PFSK-1 (cell line): Measurements from ENCODE around the gene COX14.

Experiments
- FOXP2 ChIP-seq: optimal IDR thresholded peaks from 2 replicates; pipeline ENCODE3; 2011; ENCODE audit warnings: borderline replicate concordance, control low read depth, inconsistent platforms; ENCODE audit not compliant: insufficient read depth; ENCODE audit errors: extremely low read length, extremely low read depth
- POLR2AphosphoS5 ChIP-seq: IDR thresholded peaks from 2 replicates; pipeline ENCODE4 v1.6.1; 2012; ENCODE audit warnings: low read depth, mild to moderate bottlenecking, control low read depth, low read length, moderate library complexity
- SIN3A ChIP-seq: IDR thresholded peaks from 2 replicates; pipeline ENCODE4 v1.6.1; 2012; ENCODE audit warnings: mild to moderate bottlenecking, low read length, moderate library complexity, borderline replicate concordance; ENCODE audit not compliant: insufficient read depth
- TAF1 ChIP-seq: IDR thresholded peaks from 2 replicates; pipeline ENCODE4 v1.6.1; 2012; ENCODE audit warnings: low read length, control low read depth, borderline replicate concordance; ENCODE audit not compliant: insufficient read depth
- TF ChIP-seq, protein P1 (sequence below), 2 experiments: IDR thresholded peaks; 2 replicates each; pipeline versions ENCODE4 v1.6.1 to v1.8.0; 2011 to 2012; ENCODE audit warnings: low read depth in 2 of 2, low read length in 2 of 2, control low read depth in 1 of 2, inconsistent platforms in 1 of 2, mild to moderate bottlenecking in 1 of 2, moderate library complexity in 1 of 2; ENCODE audit not compliant: insufficient read depth in 1 of 2

Gene COX14

DNA sequence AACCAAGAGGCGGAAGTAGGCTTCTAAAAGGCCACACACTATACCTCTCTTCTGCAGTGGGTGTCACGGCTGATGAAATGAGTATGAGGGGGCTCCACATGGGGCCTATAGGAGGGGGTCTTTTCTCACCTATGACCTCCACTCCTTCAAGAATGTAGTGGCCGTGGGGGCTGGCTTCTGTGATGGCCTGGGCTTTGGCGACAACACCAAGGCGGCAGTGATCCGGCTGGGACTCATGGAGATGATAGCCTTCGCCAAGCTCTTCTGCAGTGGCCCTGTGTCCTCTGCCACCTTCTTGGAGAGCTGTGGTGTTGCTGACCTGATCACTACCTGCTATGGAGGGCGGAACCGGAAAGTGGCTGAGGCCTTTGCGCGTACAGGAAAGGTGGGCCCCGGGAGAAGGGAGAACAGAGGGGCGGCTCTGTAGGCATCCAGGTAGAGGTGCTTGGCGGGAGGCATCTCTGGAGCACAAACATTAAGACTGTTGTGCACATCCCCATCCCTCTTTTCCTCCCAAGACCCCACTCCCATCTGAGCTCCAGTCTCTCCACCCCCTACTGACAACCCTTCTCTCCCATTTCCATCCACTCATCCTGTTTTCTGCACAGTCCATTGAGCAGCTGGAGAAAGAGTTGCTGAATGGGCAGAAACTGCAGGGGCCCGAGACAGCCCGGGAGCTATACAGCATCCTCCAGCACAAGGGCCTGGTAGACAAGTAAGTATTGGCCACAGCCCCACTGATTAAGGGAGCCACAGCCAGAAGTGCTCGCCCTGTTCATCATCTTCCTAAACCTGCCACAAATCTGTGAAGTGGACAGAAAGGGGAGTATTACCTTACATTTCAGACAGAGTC is 4.4 kb upstream of the COX14 start:
- TF ChIP-seq, protein P1, sequence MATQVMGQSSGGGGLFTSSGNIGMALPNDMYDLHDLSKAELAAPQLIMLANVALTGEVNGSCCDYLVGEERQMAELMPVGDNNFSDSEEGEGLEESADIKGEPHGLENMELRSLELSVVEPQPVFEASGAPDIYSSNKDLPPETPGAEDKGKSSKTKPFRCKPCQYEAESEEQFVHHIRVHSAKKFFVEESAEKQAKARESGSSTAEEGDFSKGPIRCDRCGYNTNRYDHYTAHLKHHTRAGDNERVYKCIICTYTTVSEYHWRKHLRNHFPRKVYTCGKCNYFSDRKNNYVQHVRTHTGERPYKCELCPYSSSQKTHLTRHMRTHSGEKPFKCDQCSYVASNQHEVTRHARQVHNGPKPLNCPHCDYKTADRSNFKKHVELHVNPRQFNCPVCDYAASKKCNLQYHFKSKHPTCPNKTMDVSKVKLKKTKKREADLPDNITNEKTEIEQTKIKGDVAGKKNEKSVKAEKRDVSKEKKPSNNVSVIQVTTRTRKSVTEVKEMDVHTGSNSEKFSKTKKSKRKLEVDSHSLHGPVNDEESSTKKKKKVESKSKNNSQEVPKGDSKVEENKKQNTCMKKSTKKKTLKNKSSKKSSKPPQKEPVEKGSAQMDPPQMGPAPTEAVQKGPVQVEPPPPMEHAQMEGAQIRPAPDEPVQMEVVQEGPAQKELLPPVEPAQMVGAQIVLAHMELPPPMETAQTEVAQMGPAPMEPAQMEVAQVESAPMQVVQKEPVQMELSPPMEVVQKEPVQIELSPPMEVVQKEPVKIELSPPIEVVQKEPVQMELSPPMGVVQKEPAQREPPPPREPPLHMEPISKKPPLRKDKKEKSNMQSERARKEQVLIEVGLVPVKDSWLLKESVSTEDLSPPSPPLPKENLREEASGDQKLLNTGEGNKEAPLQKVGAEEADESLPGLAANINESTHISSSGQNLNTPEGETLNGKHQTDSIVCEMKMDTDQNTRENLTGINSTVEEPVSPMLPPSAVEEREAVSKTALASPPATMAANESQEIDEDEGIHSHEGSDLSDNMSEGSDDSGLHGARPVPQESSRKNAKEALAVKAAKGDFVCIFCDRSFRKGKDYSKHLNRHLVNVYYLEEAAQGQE (IDR thresholded peaks at IDR 0.05; ENCODE audit: insufficient read depth in 1 of 2, low read depth in 2 of 2, low read length in 2 of 2): no peak
- TF ChIP-seq FOXP2 (no peak), SIN3A (no peak), TAF1 (no peak), POLR2AphosphoS5 (no peak)

DNA sequence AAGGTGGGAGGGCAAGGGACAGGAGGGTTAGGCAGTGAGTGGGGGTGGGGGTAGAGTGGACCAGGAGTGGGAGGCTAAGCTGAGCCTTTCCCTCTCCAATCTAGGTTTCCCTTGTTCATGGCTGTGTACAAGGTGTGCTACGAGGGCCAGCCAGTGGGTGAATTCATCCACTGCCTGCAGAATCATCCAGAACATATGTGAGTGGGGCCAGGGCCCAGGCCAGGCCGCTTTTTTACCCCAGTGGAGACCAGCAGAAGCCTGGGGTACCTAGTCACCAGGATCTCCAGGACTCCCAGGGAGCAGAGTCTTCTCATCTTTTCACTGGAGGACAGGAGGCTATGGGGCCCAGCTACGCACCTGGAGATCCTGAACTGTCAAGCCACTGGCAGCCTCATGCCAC is 2.7 kb upstream of the COX14 start:
- TF ChIP-seq, protein P1 (IDR thresholded peaks at IDR 0.05; ENCODE audit: insufficient read depth in 1 of 2, low read depth in 2 of 2, low read length in 2 of 2): no peak
- TF ChIP-seq TAF1 (no peak), FOXP2 (no peak), POLR2AphosphoS5 (no peak), SIN3A (no peak)

DNA sequence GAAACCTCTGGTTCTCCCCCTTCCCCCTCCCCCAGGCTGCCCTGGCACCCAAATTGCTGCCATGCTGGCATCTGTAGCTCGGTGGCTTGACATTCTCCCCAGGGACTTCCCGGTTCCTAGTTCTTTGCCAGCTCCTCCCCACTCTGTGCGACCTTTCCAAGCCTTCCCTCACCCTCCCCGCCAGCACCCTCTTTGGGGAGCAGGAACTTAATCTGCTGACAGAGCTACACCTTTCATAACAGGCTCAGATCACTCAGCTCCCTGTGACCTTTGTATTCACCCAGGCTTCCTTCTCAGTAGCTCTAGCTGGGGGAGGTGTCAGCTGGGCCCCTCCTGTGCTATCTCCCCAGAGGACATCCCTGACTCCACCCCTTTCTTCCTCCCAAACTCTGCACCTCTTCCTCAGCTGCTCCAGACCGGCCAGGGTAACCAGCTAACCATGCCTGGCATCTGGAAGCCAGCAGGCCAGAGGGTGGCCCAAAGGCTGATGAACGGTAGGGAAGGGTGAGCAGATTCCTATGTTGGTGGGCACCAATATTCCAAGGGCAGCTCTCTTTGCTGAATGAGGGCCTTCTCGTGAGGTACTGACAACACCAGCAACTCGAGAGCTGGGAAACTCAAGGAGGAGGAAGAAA is 1.8 kb upstream of the COX14 start:
- no peak for TF ChIP-seq SIN3A
- TF ChIP-seq TAF1: no peak
- TF ChIP-seq, protein P1 (IDR thresholded peaks at IDR 0.05; ENCODE audit: insufficient read depth in 1 of 2, low read depth in 2 of 2, low read length in 2 of 2): no peak
- TF ChIP-seq POLR2AphosphoS5: no peak
- TF ChIP-seq FOXP2: no peak

DNA sequence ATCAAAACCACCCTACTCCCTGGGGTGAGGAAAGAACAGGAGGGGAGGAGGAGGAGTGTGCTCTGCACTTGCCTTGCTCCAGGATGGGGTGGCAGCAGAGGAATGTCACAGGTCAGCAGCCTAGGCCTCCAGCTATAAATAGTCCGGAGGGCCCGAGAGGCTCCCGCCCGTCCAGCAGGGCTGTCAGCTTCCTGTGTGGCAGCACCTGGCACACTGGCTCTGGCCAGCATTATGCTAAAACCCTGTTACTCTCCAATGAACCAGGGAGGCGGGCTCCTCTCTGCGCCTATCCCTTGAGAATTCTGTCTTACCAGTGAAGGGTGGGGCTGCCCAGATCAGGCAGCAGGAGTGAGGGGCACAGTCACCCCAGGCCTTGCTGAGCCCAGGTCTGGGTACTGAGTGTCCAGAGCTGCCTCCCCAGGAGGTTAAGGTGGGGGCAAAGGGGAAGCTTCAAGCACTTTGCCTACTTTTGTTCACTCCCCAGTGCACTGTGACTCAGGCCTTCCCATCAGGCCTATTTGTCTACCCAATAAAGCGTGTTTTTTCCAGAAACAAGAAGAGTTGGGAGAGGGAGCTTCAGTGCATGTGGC is 1.2 kb upstream of the COX14 start:
- TF ChIP-seq FOXP2: no peak
- no peak for TF ChIP-seq TAF1
- TF ChIP-seq SIN3A: no peak
- TF ChIP-seq, protein P1 (IDR thresholded peaks at IDR 0.05; ENCODE audit: insufficient read depth in 1 of 2, low read depth in 2 of 2, low read length in 2 of 2): no peak
- no peak for TF ChIP-seq POLR2AphosphoS5
